GM19468 (cell line): Measurements from ENCODE around the gene CCNI.
"Not testable (repeated sequence)": the region's sequence is repeated elsewhere in the genome, so short reads cannot be mapped to it uniquely, and the experiment has no call there.

ENCODE experiments used
- ATAC-seq: cut with Tn5 transposase; IDR thresholded peaks from one replicate; pipeline ENCODE4 v1.9.1; 2021; ENCODE audit warnings: mild to moderate bottlenecking, moderate library complexity, moderate number of reproducible peaks; ENCODE audit not compliant: unreplicated experiment; ENCODE audit errors: extremely low read depth

The CCNI gene

GRCh38 chr4:77075869-77076799, at the start of gene CCNI:
CCNI (minus strand) TSS chr4:77075989; CDS start chr4:77066362, 9,627 bp downstream.
- peak; percentile 20 for ATAC-seq

GRCh38 chr4:77124576-77124975, 48.8 kb upstream of the CCNI start:
- no peak for ATAC-seq

- ATAC-seq, result no peak
Observed at GRCh38 chr4:77123411-77123810, 47.6 kb upstream of the CCNI start.

DNA sequence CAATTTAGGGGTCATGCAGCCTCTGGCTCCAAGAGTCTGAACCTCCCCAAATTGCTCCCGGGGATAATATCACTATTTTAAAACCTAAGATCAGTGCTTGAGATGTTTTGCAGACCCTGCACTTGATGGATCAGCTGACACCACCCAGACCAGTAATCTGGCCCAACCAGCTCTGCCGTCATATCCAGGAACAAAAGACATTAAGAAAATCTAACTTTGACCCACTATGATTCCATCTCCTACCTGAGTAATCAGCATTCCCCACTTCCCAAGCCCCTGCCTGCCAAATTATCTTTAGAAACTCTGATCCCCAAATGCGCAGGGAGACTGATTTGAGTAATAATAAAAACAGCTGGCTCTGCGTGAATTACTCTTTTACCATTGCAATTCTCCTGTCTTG, 46.9 kb upstream of the CCNI start:
- no peak for ATAC-seq

- no peak for ATAC-seq
Observed at GRCh38 chr4:77121736-77122240, 46.0 kb upstream of the CCNI start.

- no peak for ATAC-seq
Observed at GRCh38 chr4:77120886-77121508, 45.2 kb upstream of the CCNI start.

GRCh38 chr4:77117721-77118120, 41.9 kb upstream of the CCNI start:
- no peak for ATAC-seq

- ATAC-seq, result no peak
Observed at GRCh38 chr4:77113069-77113468, 37.3 kb upstream of the CCNI start.

GRCh38 chr4:77110730-77111129, 34.9 kb upstream of the CCNI start:
- ATAC-seq, result no peak

GRCh38 chr4:77104791-77105540, 29.2 kb upstream of the CCNI start:
- ATAC-seq, result no peak

DNA sequence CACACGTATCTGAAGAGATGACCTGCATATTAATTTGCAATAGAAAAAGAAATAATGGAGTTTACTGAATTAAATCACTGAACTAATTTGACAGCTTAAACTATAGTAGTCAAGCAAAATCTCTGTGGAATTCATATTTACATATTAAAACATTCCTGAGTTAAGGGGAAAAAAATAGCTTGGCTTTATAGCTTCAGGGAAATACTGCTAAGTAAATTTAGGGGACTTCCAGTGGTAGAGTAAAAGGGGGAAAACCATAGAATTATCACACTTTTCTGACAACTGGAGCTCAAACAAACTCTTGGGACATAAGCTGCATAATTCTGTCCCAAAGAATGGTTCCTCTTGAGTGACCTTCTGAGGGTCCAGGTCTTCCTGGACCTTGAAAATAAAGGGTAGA, 28.6 kb upstream of the CCNI start:
- no peak for ATAC-seq

- ATAC-seq, result no peak
Observed at GRCh38 chr4:77100234-77100633, 24.4 kb upstream of the CCNI start.

GRCh38 chr4:77097611-77098010, 21.8 kb upstream of the CCNI start:
- no peak for ATAC-seq

GRCh38 chr4:77095101-77095821, 19.5 kb upstream of the CCNI start:
- ATAC-seq, result peak; percentile 96

- no peak for ATAC-seq
Observed at GRCh38 chr4:77094496-77094895, 18.7 kb upstream of the CCNI start.

GRCh38 chr4:77093401-77093800, 17.6 kb upstream of the CCNI start:
- no peak for ATAC-seq

GRCh38 chr4:77092975-77093374, 17.2 kb upstream of the CCNI start:
- no peak for ATAC-seq

- no peak for ATAC-seq
Observed at GRCh38 chr4:77089866-77090265, 14.1 kb upstream of the CCNI start.

DNA sequence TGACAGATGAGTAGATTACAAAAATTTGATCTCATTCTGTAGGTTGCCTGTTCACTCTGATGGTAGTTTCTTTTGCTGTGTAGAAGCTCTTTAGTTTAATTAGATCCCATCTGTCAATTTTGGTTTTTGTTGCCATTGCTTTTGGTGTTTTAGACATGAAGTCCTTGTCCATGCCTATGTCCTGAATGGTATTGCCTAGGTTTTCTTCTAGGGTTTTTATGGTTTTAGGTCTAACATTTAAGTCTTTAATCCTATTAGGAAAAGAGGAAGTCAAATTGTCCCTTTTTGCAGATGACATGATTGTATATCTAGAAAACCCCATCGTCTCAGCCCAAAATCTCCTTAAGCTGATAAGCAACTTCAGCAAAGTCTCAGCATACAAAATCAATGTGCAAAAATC, 11.2 kb upstream of the CCNI start:
- ATAC-seq, result not testable (repeated sequence)

DNA sequence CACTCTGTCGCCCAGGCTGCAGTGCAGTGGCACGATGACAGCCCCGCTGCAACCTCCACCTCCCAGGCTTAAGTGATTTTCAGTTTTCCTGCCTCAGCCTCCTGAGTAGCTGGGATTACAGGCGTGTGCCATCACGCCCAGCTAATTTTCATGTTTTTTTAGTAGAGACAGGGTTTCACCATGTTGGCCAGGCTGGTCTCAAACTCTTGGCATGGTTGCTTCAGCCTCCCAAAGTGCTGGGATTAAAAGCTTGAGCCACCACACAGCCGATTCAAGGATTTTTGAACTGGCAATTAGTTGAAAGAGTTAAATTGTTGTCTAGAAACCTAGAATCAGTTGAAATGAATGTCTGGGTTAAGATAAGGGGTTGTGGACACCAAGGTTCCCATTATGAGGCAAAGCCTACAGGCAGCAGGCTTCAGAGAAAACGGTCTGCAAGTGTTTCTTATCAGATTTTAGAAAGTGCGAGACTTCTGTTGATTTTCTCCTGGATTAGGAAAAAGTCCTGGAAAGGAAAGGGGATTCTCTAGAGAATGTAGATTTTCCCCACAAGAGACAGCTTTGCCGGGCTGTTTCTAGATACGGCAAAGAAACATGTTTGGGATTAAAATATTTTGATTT, 8.3 kb upstream of the CCNI start:
- ATAC-seq, result no peak
